ENCODE data around the gene MBTD1. TPM values are rescaled to one million over a fixed set of nuclear protein-coding genes. Genes with fewer than 3 reads are reported as not detected.

The MBTD1 gene
- total and polyA plus RNA-seq, 9 of the 15 experiments (the other 6 are each of a cell fraction or from before 2014, with no cell fraction given) = 2.1 to 26.3 (median 13.3) TPM

GRCh38 chr17:51238255-51238887 lies 21.5 kb downstream of the MBTD1 start:
- Histone ChIP-seq H3K27ac (ENCODE audit: extremely low read depth, low read depth, low read length) (no peak overlapping the region), H3K79me2 (ENCODE audit: control insufficient read depth, insufficient read depth, low read length) (peaks cover 56% of the 10 kb centered on the region), H2AFZ (ENCODE audit: low read depth, low read length) (no peak overlapping the region), H3K27me3 (ENCODE audit: control insufficient read depth in 2 of 2, insufficient read depth in 2 of 2, low read length in 2 of 2) (no peaks in the 10 kb centered on the region), H4K20me1 (replicated peaks; ENCODE audit: control insufficient read depth, insufficient read depth, low read length) (no peaks in the 10 kb centered on the region), H3K36me3 (ENCODE audit: control insufficient read depth, insufficient read depth, low read length) (0 out of 3 replicates have a peak, but pooled peaks cover 1% of the 10 kb centered on the region), H3K9me1 (ENCODE audit: control insufficient read depth, insufficient read depth, low read length) (no peaks in the 10 kb centered on the region), H3K4me3 (no peak overlapping the region), H3K9me3 (replicated peaks; ENCODE audit: control insufficient read depth, insufficient read depth, low read depth, low read length) (no peaks in the 10 kb centered on the region), H3K4me2 (ENCODE audit: insufficient read depth, low read length) (no peak overlapping the region), H3K4me1 (replicated peaks in 1 of 2; ENCODE audit: control insufficient read depth in 2 of 2, insufficient read depth in 2 of 2, low read length in 2 of 2) (no peaks in the 10 kb centered on the region), H3K9ac (ENCODE audit: insufficient read depth in 1 of 2, low read depth in 2 of 2, low read length in 2 of 2) (no peak overlapping the region)
- BruUV-seq (replicated peaks) = no TSS peak
- ATAC-seq = no peak
- in situ Hi-C loops (cut with MboI) = no loop called here
- WGBS (ENCODE audit: insufficient coverage, low coverage, missing lambda C conversion rate) = 68% methylated on average over 6 of the region's 6 CpGs
- intact Hi-C loops (cut with micrococcal nuclease) = no loop called here
- ChIA-PET POLR2A (interaction anchor here (0.7 to 1.0 kb wide), 2 partner anchors 24 to 307 kb away, joined by 3 to 4 read pairs; no protein-coding TSS in a partner anchor), CTCF (ENCODE audit: low intra/inter-chr PET ratio) (no interaction called here)
- DNase-seq (ENCODE audit: extremely low read depth in 1 of 4, low spot score in 3 of 4) = no peak
- no peak for FAIRE-seq
- TF ChIP-seq ZBTB2 (IDR thresholded peaks at IDR 0.05) = no peak
- TF ChIP-seq CHD2 (IDR thresholded peaks at IDR 0.05; ENCODE audit: low read depth, low read length) = no peak
- TF ChIP-seq ZHX1 (conservative IDR thresholded peaks at IDR 0.05; ENCODE audit: low read length) = no peak
- no peak for TF ChIP-seq TEAD4 (IDR thresholded peaks at IDR 0.05; ENCODE audit: low read length)
- no peak for TF ChIP-seq TEAD4 (CRISPR knock-in tag; IDR thresholded peaks at IDR 0.05; ENCODE audit: borderline replicate concordance)
- TF ChIP-seq HIVEP1 (CRISPR knock-in tag; IDR thresholded peaks at IDR 0.05) = no peak
- TF ChIP-seq UBTF (IDR thresholded peaks at IDR 0.05; ENCODE audit: borderline replicate concordance in 1 of 2, low read depth in 2 of 2, low read length in 2 of 2) = no peak
- no peak for TF ChIP-seq SUPT5H (IDR thresholded peaks at IDR 0.05)
- no peak for TF ChIP-seq ZNF217 (CRISPR knock-in tag; IDR thresholded peaks at IDR 0.05)
- no peak for TF ChIP-seq ZNF668 (CRISPR knock-in tag; IDR thresholded peaks at IDR 0.05)
- TF ChIP-seq ZNF740 (CRISPR knock-in tag; IDR thresholded peaks at IDR 0.05) = no peak
- no peak for TF ChIP-seq ZNF740 (tag; IDR thresholded peaks at IDR 0.05)
- no peak for TF ChIP-seq SETDB1 (IDR thresholded peaks at IDR 0.05; ENCODE audit: low read length)
- no peak for TF ChIP-seq CREBBP (IDR thresholded peaks at IDR 0.05; ENCODE audit: low read depth, low read length)
- no peak for TF ChIP-seq TARDBP (IDR thresholded peaks at IDR 0.05)
- TF ChIP-seq ZNF184 (CRISPR knock-in tag; IDR thresholded peaks at IDR 0.05) = no peak
